ENCODE results near the gene PF4V1.
"Not testable (repeated sequence)": the region's sequence is repeated elsewhere in the genome, so short reads cannot be mapped to it uniquely, and the experiment has no call there.

PF4V1 gene

GRCh38 chr4:73871511-73872310, 18.6 kb downstream of the PF4V1 start:
- peak; percentile 51 for DNase-seq

GRCh38 chr4:73872316-73873108, 19.4 kb downstream of the PF4V1 start:
- peak; percentile 60 for DNase-seq

- no peak for DNase-seq
Measured at GRCh38 chr4:73874386-73874785, 21.3 kb downstream of the PF4V1 start.

GRCh38 chr4:73875401-73875800, 22.3 kb downstream of the PF4V1 start:
- DNase-seq: no peak

- no peak for DNase-seq
Measured at GRCh38 chr4:73883306-73883705, 30.2 kb downstream of the PF4V1 start.

GRCh38 chr4:73885574-73886267, 32.6 kb downstream of the PF4V1 start:
- DNase-seq: no peak

GRCh38 chr4:73891326-73891725, 38.2 kb downstream of the PF4V1 start:
- no peak for DNase-seq

GRCh38 chr4:73891739-73892405, 38.8 kb downstream of the PF4V1 start:
- DNase-seq: peak; percentile 92

- no peak for DNase-seq
Measured at GRCh38 chr4:73892966-73893365, 39.9 kb downstream of the PF4V1 start.

- DNase-seq: no peak
Measured at GRCh38 chr4:73894001-73894400, 40.9 kb downstream of the PF4V1 start.

GRCh38 chr4:73895201-73896175, 42.4 kb downstream of the PF4V1 start:
- no peak for DNase-seq

GRCh38 chr4:73896416-73896815, 43.3 kb downstream of the PF4V1 start:
- DNase-seq: no peak

GRCh38 chr4:73897380-73898136, 44.5 kb downstream of the PF4V1 start:
- no peak for DNase-seq

- DNase-seq: not testable (repeated sequence)
Measured at GRCh38 chr4:73899338-73899737, 46.2 kb downstream of the PF4V1 start.

- DNase-seq: no peak
Measured at GRCh38 chr4:73901031-73901430, 47.9 kb downstream of the PF4V1 start.

GRCh38 chr4:73902038-73902637, 49.0 kb downstream of the PF4V1 start:
- DNase-seq: peak; percentile 47

- no peak for DNase-seq
Measured at GRCh38 chr4:73902817-73903547, 49.9 kb downstream of the PF4V1 start.

Data from kidney glomerular epithelial cell (primary cell).